Stimulated activated CD8-positive, alpha-beta memory T cell treated with anti-CD3 and anti-CD28 coated beads, Interleukin-7, amount 100 ng/mL, for 48 hours (primary cell): ENCODE measurements around the gene UBXN6.

ENCODE experiments used
- DNase-seq, 2 donors: peaks; one replicate each; pipeline ENCODE4 v3.0.0-alpha.2; 2020; ENCODE audit warnings: low read depth in 1 of 2; ENCODE audit errors: extremely low read depth in 1 of 2

Gene UBXN6

GRCh38 chr19:4443188-4443587 lies 14.4 kb downstream of the UBXN6 start:
- no peak for DNase-seq

- DNase-seq, result no peak
These were observed 14.8 kb downstream of the UBXN6 start for GRCh38 chr19:4442819-4443146.

- no peak for DNase-seq
These were observed 15.4 kb downstream of the UBXN6 start for GRCh38 chr19:4441994-4442818.

- no peak for DNase-seq
These were observed 18.4 kb downstream of the UBXN6 start for GRCh38 chr19:4439243-4439642.

DNA sequence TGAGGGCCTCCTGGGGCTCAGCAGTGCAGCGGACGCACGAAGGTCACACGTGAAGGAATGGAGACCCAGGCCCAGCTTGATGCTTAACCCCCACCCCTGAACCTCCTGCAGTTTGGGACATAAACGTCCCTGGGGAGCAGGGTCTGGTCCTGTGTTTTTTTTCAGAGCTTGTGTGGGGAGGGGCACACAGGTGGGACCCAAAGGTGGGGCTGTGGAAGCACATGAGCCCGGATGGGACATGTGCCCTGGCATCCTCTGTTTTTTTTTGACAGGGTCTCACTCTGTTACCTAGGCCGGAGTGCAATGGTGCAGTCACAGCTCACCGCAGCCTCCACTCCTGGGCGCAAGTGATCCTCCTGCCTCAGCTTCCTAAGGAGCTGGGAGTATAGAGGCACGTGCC lies 20.5 kb downstream of the UBXN6 start:
- no peak for DNase-seq

DNA sequence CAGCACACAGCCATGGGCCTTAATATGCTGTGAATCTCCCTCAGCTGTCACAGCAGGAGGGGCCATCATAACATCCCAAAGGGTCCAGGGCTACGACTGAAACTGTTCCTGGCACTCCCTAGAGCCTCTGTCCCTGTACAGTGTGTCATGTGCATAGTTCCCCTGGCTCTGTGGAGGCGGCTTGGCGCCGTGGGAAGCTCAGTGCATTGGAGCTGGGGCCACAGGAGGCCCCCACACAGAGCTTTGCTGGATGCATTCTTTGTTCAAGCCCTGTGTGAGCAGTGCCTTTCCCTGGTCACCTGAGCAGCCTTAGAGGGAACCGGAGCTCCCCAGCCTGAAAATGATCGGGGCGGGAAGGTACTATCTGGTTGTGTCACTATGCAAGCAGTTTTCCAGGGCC lies 21.4 kb downstream of the UBXN6 start:
- DNase-seq, result no peak

- DNase-seq, result no peak
These were observed 23.2 kb downstream of the UBXN6 start for GRCh38 chr19:4434391-4434790.

GRCh38 chr19:4432918-4433506 lies 24.6 kb downstream of the UBXN6 start:
- DNase-seq, result no peak

GRCh38 chr19:4431808-4432674 lies 25.6 kb downstream of the UBXN6 start:
- no peak for DNase-seq

- no peak for DNase-seq
These were observed 26.3 kb downstream of the UBXN6 start for GRCh38 chr19:4431296-4431695.

DNA sequence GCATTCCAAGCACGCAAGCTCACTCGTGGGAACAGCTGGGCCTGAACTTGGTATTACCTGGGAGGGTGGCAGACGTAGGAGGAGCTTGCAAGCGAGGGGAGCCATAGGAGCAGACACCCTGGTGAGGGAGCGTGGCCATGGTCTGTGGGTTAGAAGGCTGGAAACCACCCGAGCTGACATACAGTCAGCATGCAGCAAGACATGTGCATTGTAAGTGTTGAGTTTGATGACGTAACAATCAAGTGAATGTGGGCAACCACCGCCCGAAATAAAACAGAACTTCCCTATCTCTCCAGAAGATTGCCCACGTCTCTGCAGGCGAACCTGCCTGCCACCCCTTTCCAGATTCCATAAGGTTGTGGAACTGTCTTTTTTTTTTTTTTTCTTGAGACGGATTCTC lies 26.8 kb downstream of the UBXN6 start:
- no peak for DNase-seq

- no peak for DNase-seq
These were observed 27.8 kb downstream of the UBXN6 start for GRCh38 chr19:4429771-4430171.

GRCh38 chr19:4429256-4429655 lies 28.3 kb downstream of the UBXN6 start:
- DNase-seq, result no peak

DNA sequence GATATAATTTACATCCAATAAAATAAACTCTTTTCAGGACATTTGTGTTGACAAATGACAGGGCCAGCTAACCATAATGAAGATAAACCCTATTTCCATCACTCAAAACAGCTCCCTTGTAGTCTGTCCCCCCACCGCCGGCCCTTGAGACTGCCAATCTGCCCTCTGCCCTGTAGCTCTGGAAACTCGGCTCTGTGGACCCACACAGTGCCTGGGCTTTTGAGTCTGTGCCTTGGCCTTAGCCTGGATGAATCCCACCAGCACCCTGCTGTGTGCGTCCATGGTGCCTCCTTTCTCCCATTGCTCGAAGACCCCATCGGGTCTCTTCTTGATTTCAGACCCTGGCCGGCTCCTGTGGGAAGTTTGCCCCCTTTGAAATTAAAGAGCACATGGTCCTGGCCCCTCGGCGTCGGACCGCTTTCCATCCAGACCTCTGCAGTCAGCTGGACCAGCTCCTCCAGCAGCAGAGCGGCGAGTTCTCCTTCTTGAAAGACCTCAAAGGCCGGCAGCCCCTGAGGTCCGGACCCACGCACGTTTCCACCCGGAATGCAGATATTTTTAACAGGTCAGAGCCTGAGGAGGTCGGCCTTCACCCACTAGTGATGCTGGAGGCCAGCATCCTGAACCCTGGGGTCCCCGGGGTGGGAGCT lies 29.1 kb downstream of the UBXN6 start:
- no peak for DNase-seq

DNA sequence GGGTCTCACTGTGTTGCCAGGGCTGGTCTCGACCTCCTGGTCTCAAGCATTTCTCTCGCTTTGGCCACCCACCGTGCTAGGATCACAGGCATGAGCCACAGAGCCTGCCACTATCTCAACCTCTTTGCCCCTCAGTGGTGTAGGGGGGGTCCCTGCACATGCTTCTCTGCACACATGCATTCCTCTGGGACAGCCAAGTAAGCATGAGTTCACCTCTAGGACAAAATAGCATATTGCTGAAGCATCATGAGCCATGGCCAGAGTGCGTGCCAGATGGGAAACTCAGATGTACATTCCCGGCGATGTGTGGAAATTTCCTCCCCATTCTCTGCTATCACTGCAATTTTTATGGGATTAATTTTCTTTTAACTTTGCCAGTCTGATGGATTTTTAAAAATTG lies 32.1 kb downstream of the UBXN6 start:
- no peak for DNase-seq

DNA sequence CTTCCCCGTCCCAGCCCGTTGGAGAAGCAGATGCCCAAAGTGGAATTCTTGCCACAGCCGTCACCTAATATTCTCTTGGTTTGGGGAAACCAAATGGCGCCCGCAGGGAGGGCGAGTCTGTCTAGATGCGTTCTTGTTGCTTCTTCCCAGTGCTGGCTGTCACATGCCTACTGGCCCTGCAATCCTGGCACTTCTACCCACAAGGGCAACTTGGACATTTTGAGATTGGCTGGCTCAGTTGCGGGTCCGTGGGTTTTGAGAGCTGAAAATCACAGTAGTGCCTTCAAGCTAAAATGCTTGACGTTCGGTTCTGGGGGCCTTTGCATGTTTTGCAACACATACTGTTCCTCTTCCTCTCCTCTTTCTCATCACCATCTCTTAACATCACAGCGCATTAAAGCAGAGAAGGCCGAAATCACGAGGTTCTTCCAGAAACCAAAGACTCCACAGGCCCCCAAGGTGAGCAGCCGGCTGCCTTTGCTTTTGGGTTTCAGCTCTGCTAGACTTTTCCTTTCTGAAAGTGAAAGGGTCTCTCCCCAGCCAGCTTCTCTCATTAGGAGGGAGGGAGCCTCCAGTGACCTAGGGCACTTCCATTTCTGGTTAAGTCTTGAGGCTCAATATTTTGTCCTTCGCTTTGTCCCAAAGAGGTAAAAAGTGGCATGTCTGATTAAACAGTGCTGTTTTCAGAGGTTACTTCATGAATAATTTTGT lies 34.0 kb downstream of the UBXN6 start:
- DNase-seq, result no peak

DNA sequence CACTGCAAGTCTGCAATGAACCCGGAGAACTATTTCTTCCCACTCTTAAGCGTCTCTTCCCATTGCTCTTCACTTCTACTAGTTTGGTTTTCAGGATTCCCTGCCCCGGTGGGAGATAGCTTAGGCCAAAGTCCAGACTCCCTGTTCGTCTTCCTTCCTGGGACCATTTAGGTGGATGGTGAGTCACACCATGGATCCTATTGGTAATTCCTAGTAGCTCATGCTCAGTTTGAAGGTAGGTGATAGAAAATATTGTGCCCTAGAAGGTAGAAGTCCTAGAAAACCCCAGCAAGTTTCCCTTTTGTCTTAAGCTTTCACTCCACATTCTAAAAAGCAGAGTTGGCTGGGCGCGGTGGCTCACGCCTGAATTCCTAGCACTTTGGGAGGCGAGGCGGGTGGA lies 41.3 kb downstream of the UBXN6 start:
- no peak for DNase-seq

- no peak for DNase-seq
These were observed 42.2 kb downstream of the UBXN6 start for GRCh38 chr19:4415352-4415751.

DNA sequence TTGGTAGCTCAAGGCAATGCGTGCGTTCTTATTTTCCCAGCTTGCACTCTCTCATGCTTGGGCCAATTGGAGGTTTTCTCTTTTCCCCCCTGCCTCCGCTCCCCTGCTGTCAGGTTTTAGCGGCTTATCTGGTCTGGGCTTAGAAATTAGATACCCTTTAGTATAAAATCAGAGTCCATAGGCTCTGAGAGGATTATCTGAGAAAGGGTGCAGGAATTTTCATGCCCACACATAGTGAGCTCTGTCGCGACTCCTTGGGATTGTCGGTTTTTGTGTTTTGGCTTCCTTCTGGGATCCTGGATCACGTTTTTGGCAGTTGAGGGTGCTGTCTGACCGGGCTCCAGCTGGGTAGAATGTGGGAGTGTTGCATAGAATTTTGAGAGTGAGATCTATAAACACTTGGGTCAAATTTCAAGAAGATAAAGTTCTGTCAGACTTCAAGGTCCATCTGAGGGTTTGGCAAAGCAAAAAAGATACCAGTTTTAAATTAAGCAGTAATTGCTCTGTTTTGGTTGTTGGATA lies 42.7 kb downstream of the UBXN6 start:
- no peak for DNase-seq

GRCh38 chr19:4414144-4414799 lies 43.3 kb downstream of the UBXN6 start:
- DNase-seq, result no peak
